Neural progenitor cell (in vitro differentiated cells): ENCODE results near the gene CCDC182. TPM values are rescaled to one million over a fixed set of nuclear protein-coding genes. Genes with fewer than 3 reads are reported as not detected.

Experiments
- DNase-seq: peaks from one replicate; pipeline ENCODE4 v3.0.0-alpha.2; 2016; ENCODE audit warnings: low spot score
- H2AFZ ChIP-seq: fragments of 200-600 bp; sonication (generic); replicated peaks from 2 replicates; pipeline ENCODE4 v1.6.1; 2016; ENCODE audit warnings: antibody characterized with exemption
- H3F3A ChIP-seq: fragments of 200-600 bp; sonication (generic); 2 replicates; pipeline ENCODE4 v1.6.1; 2016; ENCODE audit warnings: antibody characterized with exemption, low read depth
- H3K27ac ChIP-seq: fragments of 200-600 bp; sonication (generic); 2 replicates; pipeline ENCODE4 v1.5.1; 2016; ENCODE audit warnings: mild to moderate bottlenecking
- H3K27me3 ChIP-seq: fragments of 200-600 bp; sonication (generic); 2 replicates; pipeline ENCODE4 v1.6.1; 2016; ENCODE audit warnings: mild to moderate bottlenecking, moderate library complexity
- H3K36me3 ChIP-seq: fragments of 200-600 bp; sonication (generic); 2 replicates; pipeline ENCODE4 v1.5.1; 2016
- H3K4me1 ChIP-seq: fragments of 200-600 bp; sonication (generic); 2 replicates; pipeline ENCODE4 v1.6.1; 2016; ENCODE audit warnings: mixed run types
- H3K4me2 ChIP-seq: fragments of 200-600 bp; sonication (generic); 2 replicates; pipeline ENCODE4 v1.6.1; 2016
- H3K4me3 ChIP-seq: fragments of 200-600 bp; sonication (generic); 2 replicates; pipeline ENCODE4 v1.5.1; 2016
- H3K79me2 ChIP-seq: fragments of 200-600 bp; sonication (generic); 2 replicates; pipeline ENCODE4 v1.6.1; 2016; ENCODE audit warnings: low read depth
- H3K9ac ChIP-seq: fragments of 200-600 bp; sonication (generic); 2 replicates; pipeline ENCODE4 v1.6.1; 2016
- H3K9me3 ChIP-seq: fragments of 200-600 bp; sonication (generic); 2 replicates; pipeline ENCODE4 v1.5.1; 2016; ENCODE audit warnings: low read depth
- H4K20me1 ChIP-seq: fragments of 200-600 bp; sonication (generic); 2 replicates; pipeline ENCODE4 v1.6.1; 2016; ENCODE audit warnings: low read depth
- H3K27ac Mint-ChIP-seq: 3 replicates; pipeline ENCODE4 v1.8.0; 2021; ENCODE audit warnings: mixed read lengths
- H3K27me3 Mint-ChIP-seq: 2 replicates; pipeline ENCODE4 v1.8.0; 2022; ENCODE audit warnings: low read depth, mild to moderate bottlenecking, inconsistent platforms, moderate library complexity, mixed read lengths; ENCODE audit not compliant: insufficient read depth
- H3K36me3 Mint-ChIP-seq: 3 replicates; pipeline ENCODE4 v1.8.0; 2021; ENCODE audit warnings: mixed read lengths
- H3K4me1 Mint-ChIP-seq: 3 replicates; pipeline ENCODE4 v1.8.0; 2021; ENCODE audit warnings: mixed read lengths
- H3K4me3 Mint-ChIP-seq: 3 replicates; pipeline ENCODE4 v1.8.0; 2021; ENCODE audit warnings: mild to moderate bottlenecking, moderate library complexity, mixed read lengths
- H3K9me3 Mint-ChIP-seq: 3 replicates; pipeline ENCODE4 v1.8.0; 2020; ENCODE audit warnings: mixed read lengths
- CTCF ChIP-seq: fragments of 200-600 bp; sonication (generic); IDR thresholded peaks from 2 replicates; pipeline ENCODE4 v1.5.1; 2017; ENCODE audit warnings: antibody characterized with exemption, mild to moderate bottlenecking
- EZH2 ChIP-seq: fragments of 200-600 bp; sonication (generic); IDR thresholded peaks from 2 replicates; pipeline ENCODE4 v1.6.1; 2017; ENCODE audit warnings: antibody characterized with exemption, mild to moderate bottlenecking, moderate library complexity
- EZH2phosphoT487 ChIP-seq: fragments of 200-600 bp; sonication (generic); IDR thresholded peaks from 2 replicates; pipeline ENCODE4 v1.6.1; 2017; ENCODE audit warnings: antibody characterized with exemption
- total RNA-seq: library from RNA; depleted of rRNA; stranded (reverse); fragments of >200 nt; gene quantifications from 2 replicates; pipeline ENCODE4 v1.2.3, GENCODE V29; 2015; ENCODE audit warnings: low replicate concordance

Gene CCDC182
- not detected in 2 replicates for total RNA-seq

GRCh38 chr17:57745242-57745641 lies at the start of gene CCDC182:
TSS of gene CCDC182 (minus strand) at chr17:57745299. CDS start at chr17:57745272, 27 bp downstream.
- DNase-seq: no peak
- Histone ChIP-seq H3K4me3 (no peak within 1 kb of the TSS), H3K79me2 (no peaks in the 10 kb centered on the region), H3K27ac (no peak within 1 kb of the TSS), H3K36me3 (no peaks in the 10 kb centered on the region), H3K9me3 (no peaks in the 10 kb centered on the region), H3F3A (peaks cover 4% of the 10 kb centered on the region), H4K20me1 (no peaks in the 10 kb centered on the region), H2AFZ (no peak within 1 kb of the TSS), H3K9ac (no peak within 1 kb of the TSS), H3K4me1 (no peaks in the 10 kb centered on the region), H3K4me2 (no peak within 1 kb of the TSS), H3K27me3 (no peaks in the 10 kb centered on the region)
- peaks cover 9% of the 10 kb centered on the region for H3K27me3 Mint-ChIP-seq
- TF ChIP-seq EZH2 (no peak), EZH2phosphoT487 (no peak), CTCF (no peak)
- peaks cover 6% of the 10 kb centered on the region for H3K9me3 Mint-ChIP-seq
- H3K4me1 Mint-ChIP-seq: peaks cover 10% of the 10 kb centered on the region
- H3K27ac Mint-ChIP-seq: no peak within 1 kb of the TSS
- H3K36me3 Mint-ChIP-seq: no peaks in the 10 kb centered on the region
- H3K4me3 Mint-ChIP-seq: no peak within 1 kb of the TSS

GRCh38 chr17:57794841-57795240 lies 49.7 kb upstream of the CCDC182 start:
- H3K4me3 ChIP-seq: no peak overlapping the region
- no peak overlapping the region for H3K9ac ChIP-seq
- H4K20me1 ChIP-seq: no peaks in the 10 kb centered on the region
- H3K27ac ChIP-seq: no peak overlapping the region
- no peak for DNase-seq
- H3K36me3 Mint-ChIP-seq: peaks cover 9% of the 10 kb centered on the region
- no peaks in the 10 kb centered on the region for H3K9me3 ChIP-seq
- no peaks in the 10 kb centered on the region for H3K4me1 Mint-ChIP-seq
- no peaks in the 10 kb centered on the region for H3K27me3 ChIP-seq
- peaks cover 16% of the 10 kb centered on the region for H3K9me3 Mint-ChIP-seq
- H3K4me1 ChIP-seq: no peaks in the 10 kb centered on the region
- no peak for TF ChIP-seq EZH2phosphoT487
- TF ChIP-seq EZH2: no peak
- no peak for TF ChIP-seq CTCF
- no peaks in the 10 kb centered on the region for H3K36me3 ChIP-seq
- no peak overlapping the region for H3K4me3 Mint-ChIP-seq
- H3K4me2 ChIP-seq: no peak overlapping the region
- no peak overlapping the region for H3K27ac Mint-ChIP-seq
- H3F3A ChIP-seq: no peaks in the 10 kb centered on the region
- peaks cover 2% of the 10 kb centered on the region for H3K27me3 Mint-ChIP-seq
- H2AFZ ChIP-seq: no peak overlapping the region
- no peaks in the 10 kb centered on the region for H3K79me2 ChIP-seq

GRCh38 chr17:57788725-57789124 lies 43.6 kb upstream of the CCDC182 start:
- Histone ChIP-seq H3F3A (no peaks in the 10 kb centered on the region), H3K9ac (no peak overlapping the region), H3K79me2 (no peaks in the 10 kb centered on the region), H3K4me3 (no peak overlapping the region), H3K9me3 (no peaks in the 10 kb centered on the region), H3K4me1 (peaks cover 2% of the 10 kb centered on the region), H3K4me2 (no peak overlapping the region), H3K36me3 (no peaks in the 10 kb centered on the region), H4K20me1 (no peaks in the 10 kb centered on the region), H3K27me3 (peaks cover 38% of the 10 kb centered on the region), H2AFZ (no peak overlapping the region), H3K27ac (no peak overlapping the region)
- Mint-ChIP-seq H3K4me1 (peaks cover 8% of the 10 kb centered on the region), H3K27ac (no peak overlapping the region), H3K27me3 (peaks cover 4% of the 10 kb centered on the region), H3K4me3 (no peak overlapping the region), H3K36me3 (peaks cover 9% of the 10 kb centered on the region), H3K9me3 (peaks cover 16% of the 10 kb centered on the region)
- TF ChIP-seq EZH2: no peak
- no peak for DNase-seq

GRCh38 chr17:57785022-57785421 lies 39.9 kb upstream of the CCDC182 start:
- peaks cover 41% of the 10 kb centered on the region for H3K27me3 ChIP-seq
- no peak overlapping the region for H3K4me2 ChIP-seq
- H3K4me1 ChIP-seq: peaks cover 28% of the 10 kb centered on the region
- H3K27ac ChIP-seq: no peak overlapping the region
- Mint-ChIP-seq H3K4me1 (peaks cover 21% of the 10 kb centered on the region), H3K4me3 (no peak overlapping the region), H3K27me3 (peaks cover 3% of the 10 kb centered on the region), H3K36me3 (no peaks in the 10 kb centered on the region), H3K9me3 (no peaks in the 10 kb centered on the region), H3K27ac (no peak overlapping the region)
- TF ChIP-seq EZH2phosphoT487 (no peak), CTCF (no peak), EZH2 (no peak)
- H2AFZ ChIP-seq: no peak overlapping the region
- DNase-seq: no peak
- peaks cover 19% of the 10 kb centered on the region for H3F3A ChIP-seq
- H4K20me1 ChIP-seq: peaks cover 4% of the 10 kb centered on the region
- no peaks in the 10 kb centered on the region for H3K79me2 ChIP-seq
- no peaks in the 10 kb centered on the region for H3K36me3 ChIP-seq
- no peak overlapping the region for H3K9ac ChIP-seq
- H3K9me3 ChIP-seq: no peaks in the 10 kb centered on the region
- no peak overlapping the region for H3K4me3 ChIP-seq
